Cortex of kidney (tissue), 1 donor: ENCODE data around the gene MAML3.

Experiments used
- DNase-seq: peaks from one replicate; lab custom pipeline; 2025; lab: John Stamatoyannopoulos, UW

Gene MAML3

GRCh38 chr4:139840773-139841172 lies 313.2 kb downstream of the MAML3 start:
- no peak for DNase-seq

GRCh38 chr4:139839403-139840031 lies 314.5 kb downstream of the MAML3 start:
- no peak for DNase-seq

GRCh38 chr4:139838811-139839210 lies 315.2 kb downstream of the MAML3 start:
- DNase-seq: no peak

- DNase-seq: no peak
Measured at GRCh38 chr4:139834981-139835391, 319.0 kb downstream of the MAML3 start.

GRCh38 chr4:139834226-139834662 lies 319.7 kb downstream of the MAML3 start:
- DNase-seq: no peak

- no peak for DNase-seq
Measured at GRCh38 chr4:139833151-139833910, 320.7 kb downstream of the MAML3 start.

- no peak for DNase-seq
Measured at GRCh38 chr4:139828966-139829664, 324.9 kb downstream of the MAML3 start.

GRCh38 chr4:139826426-139826825 lies 327.6 kb downstream of the MAML3 start:
- no peak for DNase-seq

GRCh38 chr4:139825523-139826014 lies 328.4 kb downstream of the MAML3 start:
- DNase-seq: no peak

- no peak for DNase-seq
Measured at GRCh38 chr4:139824882-139825522, 329.0 kb downstream of the MAML3 start.

GRCh38 chr4:139823746-139824145 lies 330.2 kb downstream of the MAML3 start:
- DNase-seq: no peak

- DNase-seq: no peak
Measured at GRCh38 chr4:139823345-139823744, 330.6 kb downstream of the MAML3 start.

- no peak for DNase-seq
Measured at GRCh38 chr4:139822391-139822790, 331.6 kb downstream of the MAML3 start.

- DNase-seq: no peak
Measured at GRCh38 chr4:139819082-139819481, 334.9 kb downstream of the MAML3 start.

- DNase-seq: no peak
Measured at GRCh38 chr4:139817657-139818452, 336.1 kb downstream of the MAML3 start.

- no peak for DNase-seq
Measured at GRCh38 chr4:139816856-139817255, 337.1 kb downstream of the MAML3 start.

GRCh38 chr4:139815778-139816601 lies 338.0 kb downstream of the MAML3 start:
- DNase-seq: no peak

- no peak for DNase-seq
Measured at GRCh38 chr4:139814323-139815015, 339.5 kb downstream of the MAML3 start.

GRCh38 chr4:139813881-139814280 lies 340.1 kb downstream of the MAML3 start:
- no peak for DNase-seq

- DNase-seq: no peak
Measured at GRCh38 chr4:139810710-139811109, 343.3 kb downstream of the MAML3 start.
